HK-2 (cell line): ENCODE results near the gene HIP1.
"Not testable (repeated sequence)": the region's sequence is repeated elsewhere in the genome, so short reads cannot be mapped to it uniquely, and the experiment has no call there.

Source experiments
- DNase-seq: peaks from one replicate; pipeline ENCODE4 v3.0.0-alpha.2; 2018; ENCODE audit not compliant: unreplicated experiment

HIP1 gene

GRCh38 chr7:75716992-75717626, 21.6 kb downstream of the HIP1 start:
- no peak for DNase-seq

- no peak for DNase-seq
Measured at GRCh38 chr7:75715864-75716263, 22.9 kb downstream of the HIP1 start.

GRCh38 chr7:75712517-75713361, 26.0 kb downstream of the HIP1 start:
- DNase-seq, result no peak

GRCh38 chr7:75711656-75712514, 26.9 kb downstream of the HIP1 start:
- no peak for DNase-seq

- DNase-seq, result no peak
Measured at GRCh38 chr7:75711076-75711475, 27.7 kb downstream of the HIP1 start.

- DNase-seq, result no peak
Measured at GRCh38 chr7:75704928-75705327, 33.8 kb downstream of the HIP1 start.

- DNase-seq, result no peak
Measured at GRCh38 chr7:75702515-75702914, 36.2 kb downstream of the HIP1 start.

GRCh38 chr7:75699993-75700392, 38.7 kb downstream of the HIP1 start:
- no peak for DNase-seq

GRCh38 chr7:75698358-75698757, 40.4 kb downstream of the HIP1 start:
- no peak for DNase-seq

- DNase-seq, result no peak
Measured at GRCh38 chr7:75696263-75697037, 42.3 kb downstream of the HIP1 start.

GRCh38 chr7:75694638-75695399, 43.9 kb downstream of the HIP1 start:
- DNase-seq, result no peak

GRCh38 chr7:75693668-75694067, 45.1 kb downstream of the HIP1 start:
- DNase-seq, result not testable (repeated sequence)

- no peak for DNase-seq
Measured at GRCh38 chr7:75691793-75692543, 46.8 kb downstream of the HIP1 start.

- DNase-seq, result no peak
Measured at GRCh38 chr7:75690121-75690523, 48.6 kb downstream of the HIP1 start.

- DNase-seq, result no peak
Measured at GRCh38 chr7:75689246-75690099, 49.3 kb downstream of the HIP1 start.

- no peak for DNase-seq
Measured at GRCh38 chr7:75688200-75689136, 50.3 kb downstream of the HIP1 start.

GRCh38 chr7:75687246-75688088, 51.3 kb downstream of the HIP1 start:
- no peak for DNase-seq
